HCEC 1CT (cell line): ENCODE results near the gene RGS6.

ENCODE experiments used
- DNase-seq: peaks from one replicate; pipeline ENCODE4 v3.0.0-alpha.2; 2017

The RGS6 gene

GRCh38 chr14:71952381-71953363 lies 20.4 kb downstream of the RGS6 start:
- no peak for DNase-seq

GRCh38 chr14:71956920-71957563 lies 24.8 kb downstream of the RGS6 start:
- no peak for DNase-seq

- no peak for DNase-seq
Observed at GRCh38 chr14:71959055-71959454, 26.8 kb downstream of the RGS6 start.

- no peak for DNase-seq
Observed at GRCh38 chr14:71960494-71961353, 28.5 kb downstream of the RGS6 start.

DNA sequence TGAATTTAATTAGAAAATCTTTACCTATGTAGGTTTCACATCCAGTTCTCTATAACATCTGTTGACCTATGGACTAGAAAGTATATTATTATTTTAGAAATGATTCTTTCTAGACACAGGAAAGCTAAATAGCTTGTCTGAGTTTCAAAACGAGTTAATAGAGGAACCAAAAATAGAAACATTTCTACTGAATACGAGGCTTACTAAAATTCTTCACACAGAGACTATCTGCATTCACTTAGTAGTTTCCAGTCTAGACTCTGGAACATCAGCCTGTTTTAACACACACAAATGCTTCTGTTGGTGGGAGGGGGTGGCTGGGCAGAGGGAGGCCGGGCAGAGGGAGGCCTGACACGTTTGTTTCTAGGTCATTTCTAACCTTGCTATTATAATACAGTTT lies 29.7 kb downstream of the RGS6 start:
- no peak for DNase-seq

GRCh38 chr14:71964716-71965115 lies 32.5 kb downstream of the RGS6 start:
- DNase-seq: no peak

DNA sequence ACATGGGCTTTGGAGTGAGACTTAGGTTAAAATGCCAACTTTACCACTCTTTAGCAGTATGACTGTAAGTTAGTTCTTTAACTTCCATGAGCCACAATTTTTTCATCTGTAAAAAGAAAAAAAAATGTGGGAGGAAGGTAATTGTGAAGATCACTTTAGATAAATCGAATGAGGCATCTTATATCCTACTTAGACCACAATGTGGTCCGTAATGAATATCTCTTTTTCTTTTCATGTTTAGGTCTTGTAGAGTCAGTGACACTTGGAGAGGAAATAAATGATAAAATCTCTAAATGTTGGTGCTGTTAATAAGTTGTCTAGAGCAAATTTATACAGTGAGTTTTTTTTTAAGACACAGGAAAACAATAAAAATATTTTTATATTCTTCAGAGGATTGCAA lies 34.3 kb downstream of the RGS6 start:
- DNase-seq: no peak

DNA sequence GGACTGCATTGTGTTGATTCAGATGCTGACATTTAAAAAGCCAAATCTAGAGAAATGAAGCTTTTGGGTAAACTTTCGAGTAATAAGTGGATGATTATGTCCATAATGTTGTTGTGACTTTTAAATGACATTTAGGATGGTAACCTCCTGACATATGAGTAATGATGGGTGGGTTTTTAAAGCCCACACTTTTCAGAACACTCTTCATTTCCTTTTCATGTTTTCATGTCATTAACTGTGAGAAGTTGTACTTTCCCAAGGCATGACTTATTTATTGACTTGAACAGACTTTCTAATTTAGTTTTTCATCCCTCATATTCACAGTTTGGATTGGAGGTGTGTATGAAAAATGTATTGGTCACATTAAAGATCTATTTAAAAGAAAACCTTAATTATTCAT lies 35.5 kb downstream of the RGS6 start:
- DNase-seq: no peak

DNA sequence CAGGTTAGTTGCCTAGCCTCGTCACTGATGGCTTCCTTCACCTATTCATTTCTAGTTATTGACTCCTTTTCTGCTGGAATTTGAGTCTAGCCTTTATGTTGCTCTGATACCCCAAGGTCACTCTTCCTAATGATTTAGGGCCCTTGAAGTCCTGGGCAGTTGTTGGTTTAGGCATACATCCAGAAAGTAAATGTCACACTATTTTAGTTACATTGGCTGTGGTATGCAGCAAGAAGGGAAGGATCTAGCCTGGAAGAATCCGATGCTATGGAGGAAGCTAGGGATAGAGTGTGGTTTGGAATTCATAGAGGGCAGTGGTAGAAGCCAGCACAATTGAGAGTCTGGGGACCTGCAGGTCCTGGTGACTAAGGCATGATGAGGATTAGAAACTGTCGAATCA lies 38.0 kb downstream of the RGS6 start:
- DNase-seq: no peak

GRCh38 chr14:71985538-71986189 lies 53.4 kb downstream of the RGS6 start:
- DNase-seq: no peak

DNA sequence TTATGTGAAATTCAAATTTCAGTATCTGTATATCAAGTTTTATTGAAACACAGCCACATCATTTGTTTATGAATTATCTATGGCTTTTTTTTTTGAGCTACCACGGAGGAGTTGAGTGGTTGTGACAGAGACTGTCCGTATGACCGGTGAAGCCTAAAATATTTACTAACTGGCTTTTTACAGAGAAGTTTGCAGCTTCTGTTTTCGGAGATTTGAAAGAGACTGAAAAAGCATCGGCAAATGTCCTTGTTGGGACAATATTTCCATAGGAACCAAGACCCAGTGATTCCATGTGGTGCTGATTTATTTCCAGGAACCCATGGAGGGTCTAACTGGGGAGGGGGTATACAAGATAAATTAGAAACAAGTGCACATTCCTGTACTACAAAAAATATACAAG lies 56.2 kb downstream of the RGS6 start:
- no peak for DNase-seq

GRCh38 chr14:71988939-71989338 lies 56.7 kb downstream of the RGS6 start:
- DNase-seq: no peak

- DNase-seq: no peak
Observed at GRCh38 chr14:71994416-71994815, 62.2 kb downstream of the RGS6 start.

DNA sequence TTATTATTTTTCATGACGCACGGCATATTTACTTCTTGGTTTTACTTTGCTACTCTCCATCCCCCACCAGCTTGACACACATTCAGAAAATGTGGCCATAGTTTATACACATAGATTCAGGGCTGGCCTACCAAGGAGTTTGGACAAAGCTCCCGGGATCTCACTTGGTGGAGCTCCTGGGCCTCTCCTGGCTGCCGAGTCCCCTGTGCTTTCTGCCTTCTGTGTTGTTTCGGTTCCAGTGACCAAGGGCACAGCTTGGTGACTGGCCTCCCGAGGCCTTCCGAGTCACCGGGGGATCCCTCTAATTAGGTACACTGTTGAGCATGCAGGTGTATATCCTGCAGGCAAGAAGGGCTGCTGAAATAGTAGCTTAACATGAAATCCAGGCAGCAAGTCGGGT lies 63.5 kb downstream of the RGS6 start:
- no peak for DNase-seq

GRCh38 chr14:71996610-71997009 lies 64.4 kb downstream of the RGS6 start:
- DNase-seq: no peak

- no peak for DNase-seq
Observed at GRCh38 chr14:72000907-72001306, 68.7 kb downstream of the RGS6 start.

- no peak for DNase-seq
Observed at GRCh38 chr14:72002731-72003130, 70.5 kb downstream of the RGS6 start.

- DNase-seq: no peak
Observed at GRCh38 chr14:72008666-72009065, 76.4 kb downstream of the RGS6 start.

GRCh38 chr14:72010474-72010873 lies 78.2 kb downstream of the RGS6 start:
- DNase-seq: no peak

DNA sequence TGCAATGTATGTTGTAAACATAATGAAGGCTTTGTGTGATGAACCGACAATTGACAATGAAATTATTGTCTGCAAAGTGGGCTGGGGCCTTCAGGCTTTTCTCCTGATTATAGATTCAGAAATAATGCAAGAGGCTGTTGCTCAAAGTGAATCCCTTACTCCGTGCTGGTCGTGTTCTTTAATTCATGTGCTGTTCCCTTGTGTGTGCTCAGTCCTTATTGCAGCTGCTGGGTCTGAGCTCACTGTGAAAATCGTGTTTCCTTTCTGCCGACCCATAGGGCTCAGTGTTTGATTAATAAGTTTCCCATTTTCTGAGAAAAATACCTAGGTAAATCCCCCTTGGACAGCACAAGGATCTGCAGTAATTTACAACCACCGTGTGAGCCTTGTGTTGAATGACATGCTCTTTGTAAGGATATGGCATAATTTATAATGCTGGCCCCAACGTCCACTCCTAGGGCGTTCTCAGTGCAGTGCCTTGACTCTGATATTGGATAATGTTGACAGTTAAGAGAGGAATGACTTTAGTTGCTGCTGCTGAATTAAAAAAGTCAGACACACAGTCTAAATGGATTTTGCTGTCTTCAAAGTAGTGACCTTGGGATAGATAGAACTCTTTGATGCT lies 81.6 kb downstream of the RGS6 start:
- no peak for DNase-seq

DNA sequence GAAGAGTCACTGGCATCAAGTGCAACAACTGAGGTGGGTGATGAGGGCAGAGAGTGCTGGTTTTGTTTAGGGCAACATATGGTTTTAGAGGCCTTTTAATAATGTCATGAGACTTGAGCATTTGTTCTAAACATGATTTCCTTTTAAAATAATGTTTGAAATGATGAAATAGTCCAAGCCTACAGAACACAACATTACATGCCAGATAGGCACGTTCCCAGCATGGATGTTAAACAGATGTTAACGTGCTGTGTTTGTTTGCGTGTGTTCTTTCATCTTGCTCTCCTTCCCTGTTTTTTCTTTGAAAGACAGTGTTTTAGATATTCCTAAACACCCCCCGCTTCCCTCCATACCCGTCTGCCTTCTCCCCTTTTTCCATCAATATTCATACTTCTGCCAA lies 82.3 kb downstream of the RGS6 start:
- no peak for DNase-seq

DNA sequence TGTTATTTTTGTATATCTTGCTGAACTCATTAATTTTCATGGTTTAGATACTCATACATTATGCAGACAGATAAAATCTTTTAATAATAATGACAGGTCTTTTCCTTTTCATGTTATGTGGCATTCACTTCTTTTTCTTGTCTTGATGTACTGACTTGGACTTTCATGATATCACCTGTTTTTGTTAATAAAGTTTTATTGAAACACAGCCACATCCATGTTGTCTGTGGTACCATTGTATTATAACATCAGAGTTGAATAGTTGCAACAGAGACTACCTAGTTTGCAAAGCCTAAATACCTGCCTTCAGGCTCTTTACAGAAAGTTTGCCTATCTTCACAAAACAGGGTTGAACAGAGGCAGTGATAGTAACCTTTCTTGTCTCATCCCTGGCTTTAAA lies 85.1 kb downstream of the RGS6 start:
- DNase-seq: no peak
